DOHH2 (cell line): ENCODE measurements around the gene ZNF416.
A peak's percentile ranks its signal among the peaks of the same experiment; 100 is the strongest.

Source experiments
- H3F3A ChIP-seq: fragments of 200-600 bp; sonication (generic), shearing (Covaris generic); 2 replicates; pipeline ENCODE4 v1.6.0; 2016; ENCODE audit warnings: antibody characterized with exemption, mild to moderate bottlenecking; ENCODE audit not compliant: control insufficient read depth, insufficient read depth
- H3K27ac ChIP-seq: fragments of 200-600 bp; sonication (generic); 2 replicates; pipeline ENCODE4 v1.5.1; 2014; ENCODE audit warnings: low read depth, mild to moderate bottlenecking, low read length, moderate library complexity
- H3K27me3 ChIP-seq: fragments of 200-600 bp; sonication (generic); 2 replicates; pipeline ENCODE4 v1.6.1; 2014; ENCODE audit warnings: mild to moderate bottlenecking, low read length, mixed read lengths; ENCODE audit not compliant: control insufficient read depth
- H3K36me3 ChIP-seq: fragments of 200-600 bp; sonication (generic); 2 replicates; pipeline ENCODE4 v1.6.1; 2014; ENCODE audit warnings: mild to moderate bottlenecking, low read length, moderate library complexity, mixed read lengths; ENCODE audit not compliant: control insufficient read depth
- H3K4me1 ChIP-seq: fragments of 200-600 bp; sonication (generic); 2 replicates; pipeline ENCODE4 v1.6.1; 2014; ENCODE audit warnings: mild to moderate bottlenecking, low read length, mixed read lengths; ENCODE audit not compliant: control insufficient read depth
- H3K4me2 ChIP-seq: fragments of 200-600 bp; sonication (generic); 2 replicates; pipeline ENCODE4 v1.6.0; 2014; ENCODE audit warnings: mild to moderate bottlenecking, low read length, moderate library complexity
- H3K4me3 ChIP-seq: fragments of 200-600 bp; sonication (generic); 2 replicates; pipeline ENCODE4 v1.5.1; 2014; ENCODE audit warnings: mild to moderate bottlenecking, low read length, mixed read lengths
- H3K79me2 ChIP-seq: fragments of 200-600 bp; sonication (generic); 2 replicates; pipeline ENCODE4 v1.6.1; 2014; ENCODE audit warnings: mild to moderate bottlenecking, low read length, mixed read lengths; ENCODE audit not compliant: control insufficient read depth
- H3K9me2 ChIP-seq: fragments of 200-600 bp; sonication (generic); replicated peaks from 2 replicates; pipeline ENCODE4 v1.6.1; 2014; ENCODE audit warnings: mild to moderate bottlenecking, low read length, mixed read lengths; ENCODE audit not compliant: control insufficient read depth
- H3K9me3 ChIP-seq: fragments of 200-600 bp; sonication (generic); 2 replicates; pipeline ENCODE4 v1.6.1; 2014; ENCODE audit warnings: antibody characterized with exemption, low read length, mixed read lengths; ENCODE audit not compliant: control insufficient read depth, insufficient read depth
- H4K20me1 ChIP-seq: fragments of 200-600 bp; sonication (generic); 2 replicates; pipeline ENCODE4 v1.6.0; 2014; ENCODE audit warnings: low read depth, mild to moderate bottlenecking, antibody characterized with exemption, low read length, moderate library complexity; ENCODE audit not compliant: control insufficient read depth, insufficient read depth
- EZH2phosphoT487 ChIP-seq: fragments of 200-600 bp; sonication (generic); IDR thresholded peaks from 2 replicates; pipeline ENCODE4 v1.6.1; 2017; ENCODE audit warnings: borderline replicate concordance, mild to moderate bottlenecking, antibody characterized with exemption, low read length, moderate library complexity, mixed read lengths
- TF ChIP-seq, protein P1 (sequence below): fragments of 200-600 bp; sonication (generic); IDR thresholded peaks from one replicate; pipeline ENCODE4 v1.5.1; 2014; ENCODE audit warnings: antibody characterized with exemption, mild to moderate bottlenecking, low read depth, low read length; ENCODE audit not compliant: poor library complexity, severe bottlenecking

ZNF416 gene

GRCh38 chr19:57527136-57527881 is 51.4 kb downstream of the ZNF416 start, which contains the start of gene ZNF549:
Gene ZNF549 (plus strand): TSS chr19:57527356. CDS start chr19:57527574, 218 bp downstream.
- H3K4me1 ChIP-seq = peaks cover 8% of the 10 kb centered on the region

More at GRCh38 chr19:57527136-57527881, 51.4 kb downstream of the ZNF416 start, which contains the start of gene ZNF549:
- TF ChIP-seq, protein P1, sequence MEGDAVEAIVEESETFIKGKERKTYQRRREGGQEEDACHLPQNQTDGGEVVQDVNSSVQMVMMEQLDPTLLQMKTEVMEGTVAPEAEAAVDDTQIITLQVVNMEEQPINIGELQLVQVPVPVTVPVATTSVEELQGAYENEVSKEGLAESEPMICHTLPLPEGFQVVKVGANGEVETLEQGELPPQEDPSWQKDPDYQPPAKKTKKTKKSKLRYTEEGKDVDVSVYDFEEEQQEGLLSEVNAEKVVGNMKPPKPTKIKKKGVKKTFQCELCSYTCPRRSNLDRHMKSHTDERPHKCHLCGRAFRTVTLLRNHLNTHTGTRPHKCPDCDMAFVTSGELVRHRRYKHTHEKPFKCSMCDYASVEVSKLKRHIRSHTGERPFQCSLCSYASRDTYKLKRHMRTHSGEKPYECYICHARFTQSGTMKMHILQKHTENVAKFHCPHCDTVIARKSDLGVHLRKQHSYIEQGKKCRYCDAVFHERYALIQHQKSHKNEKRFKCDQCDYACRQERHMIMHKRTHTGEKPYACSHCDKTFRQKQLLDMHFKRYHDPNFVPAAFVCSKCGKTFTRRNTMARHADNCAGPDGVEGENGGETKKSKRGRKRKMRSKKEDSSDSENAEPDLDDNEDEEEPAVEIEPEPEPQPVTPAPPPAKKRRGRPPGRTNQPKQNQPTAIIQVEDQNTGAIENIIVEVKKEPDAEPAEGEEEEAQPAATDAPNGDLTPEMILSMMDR = no peak
- no peak for TF ChIP-seq EZH2phosphoT487
- H3K27me3 ChIP-seq = no peaks in the 10 kb centered on the region
- peak within 1 kb of the TSS; percentile 68 for H3K4me2 ChIP-seq
- H4K20me1 ChIP-seq = no peaks in the 10 kb centered on the region
- H3F3A ChIP-seq = no peaks in the 10 kb centered on the region
- no peak within 1 kb of the TSS for H3K27ac ChIP-seq
- no peaks in the 10 kb centered on the region for H3K36me3 ChIP-seq
- H3K9me2 ChIP-seq = no peaks in the 10 kb centered on the region
- H3K4me3 ChIP-seq = peak within 1 kb of the TSS; percentile 73
- H3K79me2 ChIP-seq = no peaks in the 10 kb centered on the region
- H3K9me3 ChIP-seq = peaks cover 31% of the 10 kb centered on the region
